Measurements from ENCODE around the gene POLRMT. TPM values are rescaled to one million over a fixed set of nuclear protein-coding genes. Genes with fewer than 3 reads are reported as not detected.
"Not testable (repeated sequence)": the region's sequence is repeated elsewhere in the genome, so short reads cannot be mapped to it uniquely, and the experiment has no call there.

The POLRMT gene
- total RNA-seq, 1 donor from 2014 or later, result 90.1 TPM

DNA sequence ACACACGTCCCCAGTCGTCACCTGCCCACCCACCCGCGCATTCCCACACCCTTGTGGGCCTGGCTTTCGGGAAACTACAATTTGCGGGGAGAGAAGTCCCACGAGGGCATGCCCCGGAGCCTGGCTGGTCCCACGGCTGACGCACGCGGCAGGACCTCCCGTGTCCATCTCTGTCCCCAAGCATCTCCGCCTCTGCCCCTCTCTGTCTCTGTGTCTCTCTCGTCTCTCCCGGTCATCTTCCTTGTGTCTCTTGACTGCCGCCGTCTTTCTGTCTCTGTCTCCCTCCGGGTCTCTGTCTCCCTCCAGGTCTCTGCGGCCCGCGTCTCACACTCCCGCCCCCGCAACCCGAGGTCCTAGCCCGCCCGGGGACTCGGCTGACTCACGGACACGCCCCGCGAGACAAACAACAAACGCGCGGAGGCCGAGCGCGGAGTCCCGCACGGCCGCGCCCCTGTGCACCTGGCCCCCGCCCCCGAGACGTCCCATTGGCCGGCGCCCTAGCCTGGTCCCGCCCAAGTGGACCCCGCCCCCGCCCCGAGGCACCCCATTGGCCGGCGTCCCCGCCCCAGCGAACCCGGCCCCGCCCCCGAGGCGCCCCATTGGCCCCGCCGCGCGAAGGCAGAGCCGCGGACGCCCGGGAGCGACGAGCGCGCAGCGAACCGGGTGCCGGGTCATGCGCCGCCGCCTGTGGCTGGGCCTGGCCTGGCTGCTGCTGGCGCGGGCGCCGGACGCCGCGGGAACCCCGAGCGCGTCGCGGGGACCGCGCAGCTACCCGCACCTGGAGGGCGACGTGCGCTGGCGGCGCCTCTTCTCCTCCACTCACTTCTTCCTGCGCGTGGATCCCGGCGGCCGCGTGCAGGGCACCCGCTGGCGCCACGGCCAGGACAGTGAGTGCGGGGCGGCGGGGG is 6.2 kb upstream of the POLRMT start, which contains the start of gene FGF22:
FGF22 (plus strand) TSS at position 627 of the 908 bp plus-strand sequence; CDS start at position 674, 47 bp downstream.
- DNase-seq (ENCODE audit: low spot score), result peak; percentile 86
- H3K27me3 Mint-ChIP-seq (ENCODE audit: low read depth), result no peaks in the 10 kb centered on the region
- H3K4me3 Mint-ChIP-seq (ENCODE audit: low read depth), result peak within 1 kb of the TSS; percentile 74
- intact Hi-C loops (cut with micrococcal nuclease), result loop anchor here (10.0 kb wide), 1 partner anchor 105 kb away; the partner anchor contains the start of gene CDC34
- no peaks in the 10 kb centered on the region for H3K9me3 Mint-ChIP-seq
- H3K36me3 Mint-ChIP-seq (ENCODE audit: low read depth), result no peaks in the 10 kb centered on the region
- H3K4me1 Mint-ChIP-seq (ENCODE audit: low read depth), result peaks cover 4% of the 10 kb centered on the region
- no peak within 1 kb of the TSS for H3K27ac Mint-ChIP-seq

GRCh38 chr19:638906-639252 is 5.5 kb upstream of the POLRMT start:
- no peak overlapping the region for H3K27ac Mint-ChIP-seq
- H3K36me3 Mint-ChIP-seq (ENCODE audit: low read depth), result no peaks in the 10 kb centered on the region
- peak overlapping the region; percentile 74 for H3K4me3 Mint-ChIP-seq (ENCODE audit: low read depth)
- H3K27me3 Mint-ChIP-seq (ENCODE audit: low read depth), result no peaks in the 10 kb centered on the region
- H3K4me1 Mint-ChIP-seq (ENCODE audit: low read depth), result peaks cover 6% of the 10 kb centered on the region
- no peaks in the 10 kb centered on the region for H3K9me3 Mint-ChIP-seq
- intact Hi-C loops (cut with micrococcal nuclease), result loop anchor here (10.0 kb wide), 1 partner anchor 104 kb away; the partner anchor contains the start of gene CDC34
- DNase-seq (ENCODE audit: low spot score), result no peak

DNA sequence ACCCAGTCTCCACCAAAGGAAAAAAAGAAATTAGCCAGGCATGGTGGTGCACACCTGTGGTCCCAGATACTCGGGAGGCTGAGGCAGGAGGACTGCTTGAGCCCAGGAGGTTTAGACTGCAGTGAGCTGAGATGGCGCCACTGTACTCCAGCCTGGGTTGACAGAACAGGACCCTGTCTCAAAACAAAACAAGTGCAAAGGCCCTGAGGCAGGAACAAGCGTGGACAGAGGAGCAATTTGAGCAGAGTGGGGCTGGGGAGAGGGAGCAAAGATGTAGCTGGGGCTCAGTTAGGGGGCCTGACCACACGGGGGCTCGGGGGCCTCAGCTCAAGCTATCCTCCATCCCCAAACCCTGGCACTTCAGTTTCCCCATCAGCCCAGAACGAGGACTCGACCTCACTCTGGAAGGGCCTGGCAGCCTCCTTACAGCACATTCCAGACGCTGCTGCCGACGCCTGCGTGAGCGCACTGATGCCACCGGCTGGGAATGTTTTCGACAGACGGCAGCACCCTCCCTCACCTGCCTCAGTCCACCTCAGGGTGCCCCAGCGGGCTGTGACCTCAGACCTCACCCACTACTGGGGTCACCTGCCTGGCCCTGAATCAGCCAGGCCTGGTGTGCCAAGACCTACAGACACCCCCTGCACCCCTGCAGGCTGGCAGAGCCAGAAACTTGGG is 1.8 kb upstream of the POLRMT start:
- DNase-seq (ENCODE audit: low spot score), result no peak
- Mint-ChIP-seq H3K36me3 (ENCODE audit: low read depth) (peaks cover 22% of the 10 kb centered on the region), H3K9me3 (no peaks in the 10 kb centered on the region), H3K27ac (no peak overlapping the region), H3K4me1 (ENCODE audit: low read depth) (peaks cover 10% of the 10 kb centered on the region), H3K4me3 (ENCODE audit: low read depth) (no peak overlapping the region), H3K27me3 (ENCODE audit: low read depth) (no peaks in the 10 kb centered on the region)
- intact Hi-C loops (cut with micrococcal nuclease), result loop anchor here (5.0 to 10.0 kb wide), 2 partner anchors 100 to 442 kb away; partner anchors contain the start of gene CDC34

DNA sequence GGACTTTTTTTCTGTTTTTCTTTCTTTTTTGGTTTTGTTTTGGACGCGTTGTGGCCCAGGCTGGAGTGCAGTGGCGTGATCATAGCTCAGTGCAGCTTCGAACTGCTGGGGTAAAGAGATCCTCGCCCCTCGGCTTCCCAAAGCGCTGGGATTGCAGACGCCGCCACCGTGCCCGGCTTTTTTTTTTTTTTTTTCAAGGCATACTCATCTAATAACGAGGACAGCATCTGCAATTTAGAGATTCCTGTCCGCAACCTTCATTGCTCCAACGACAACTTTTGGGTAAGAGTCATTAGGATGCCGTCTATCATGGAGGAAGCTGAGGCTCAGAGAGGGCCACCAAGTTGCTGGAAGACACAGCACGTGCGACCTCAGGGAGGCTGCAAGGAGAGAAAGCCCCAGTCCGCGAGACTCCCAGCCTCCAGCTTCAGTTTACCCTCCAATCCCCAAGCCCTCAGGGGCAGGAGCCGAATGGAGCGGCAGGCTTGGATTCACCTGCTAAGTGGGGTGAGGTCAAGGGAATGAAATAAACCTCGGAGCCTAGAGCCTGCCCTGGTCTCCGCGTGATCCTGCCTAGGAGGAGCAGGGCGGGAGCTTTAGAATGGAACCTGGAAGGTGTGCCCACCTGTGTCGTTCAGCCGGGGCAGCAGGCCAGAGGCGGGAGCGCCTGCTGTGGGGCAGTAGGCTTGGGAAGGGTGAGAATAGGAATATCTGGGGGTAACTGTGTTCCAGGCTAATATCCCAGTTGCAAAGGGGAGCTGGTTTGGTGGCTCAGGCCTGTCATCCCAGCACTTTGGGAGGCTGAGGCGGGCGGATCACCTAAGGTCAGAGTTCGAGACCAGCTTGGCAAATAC is 676 bp upstream of the POLRMT start:
- Mint-ChIP-seq H3K36me3 (ENCODE audit: low read depth) (peaks cover 28% of the 10 kb centered on the region), H3K27me3 (ENCODE audit: low read depth) (no peaks in the 10 kb centered on the region), H3K27ac (peak overlapping the region; percentile 88), H3K4me3 (ENCODE audit: low read depth) (peak overlapping the region; percentile 97), H3K4me1 (ENCODE audit: low read depth) (peaks cover 7% of the 10 kb centered on the region), H3K9me3 (no peaks in the 10 kb centered on the region)
- intact Hi-C loops (cut with micrococcal nuclease), result loop anchor here (1.0 to 10.0 kb wide), 6 partner anchors 23 to 443 kb away; partner anchors contain the start of genes BSG, CDC34, PTBP1 and RNF126
- DNase-seq (ENCODE audit: low spot score), result no peak

DNA sequence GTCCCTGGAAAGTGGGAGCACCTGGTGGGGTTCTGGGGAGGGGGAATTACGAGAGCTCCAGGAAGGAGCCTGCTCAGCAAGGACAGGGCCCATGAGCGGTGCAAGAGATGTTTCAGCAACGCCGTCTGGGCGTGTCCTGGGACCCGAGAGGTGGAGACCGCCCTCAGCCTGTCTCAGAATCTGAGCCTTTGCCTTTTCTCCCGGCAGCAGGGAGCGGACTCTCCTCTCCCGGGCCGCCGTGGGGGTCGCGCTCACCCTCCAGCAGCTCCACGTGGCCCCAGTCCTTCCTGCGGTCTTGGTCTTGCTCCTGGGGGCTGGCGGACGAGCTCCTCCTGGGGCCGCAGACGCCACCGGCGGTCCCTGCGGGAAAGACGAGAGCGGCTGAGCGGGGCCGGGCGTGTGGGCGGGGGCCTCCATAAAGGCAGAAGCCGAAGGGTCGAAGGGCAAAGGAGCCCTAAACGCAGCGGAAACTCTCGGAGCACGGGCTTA is 714 bp downstream of the POLRMT start:
- Mint-ChIP-seq H3K36me3 (ENCODE audit: low read depth) (peaks cover 35% of the 10 kb centered on the region), H3K4me1 (ENCODE audit: low read depth) (peaks cover 10% of the 10 kb centered on the region), H3K27ac (peak overlapping the region; percentile 88), H3K27me3 (ENCODE audit: low read depth) (no peaks in the 10 kb centered on the region), H3K4me3 (ENCODE audit: low read depth) (peak overlapping the region; percentile 97), H3K9me3 (no peaks in the 10 kb centered on the region)
- peak; percentile 36 for DNase-seq (ENCODE audit: low spot score)
- intact Hi-C loops (cut with micrococcal nuclease), result loop anchor here (1.0 to 10.0 kb wide), 6 partner anchors 22 to 445 kb away; partner anchors contain the start of genes BSG, CDC34, PTBP1 and RNF126

GRCh38 chr19:629961-630714 is 3.2 kb downstream of the POLRMT start:
- no peak overlapping the region for H3K27ac Mint-ChIP-seq
- H3K4me1 Mint-ChIP-seq (ENCODE audit: low read depth), result peaks cover 10% of the 10 kb centered on the region
- H3K36me3 Mint-ChIP-seq (ENCODE audit: low read depth), result peaks cover 43% of the 10 kb centered on the region
- intact Hi-C loops (cut with micrococcal nuclease), result loop anchor here (5.0 to 10.0 kb wide), 2 partner anchors 95 to 447 kb away; partner anchors contain the start of gene CDC34
- no peak for DNase-seq (ENCODE audit: low spot score)
- H3K9me3 Mint-ChIP-seq, result no peaks in the 10 kb centered on the region
- H3K4me3 Mint-ChIP-seq (ENCODE audit: low read depth), result no peak overlapping the region
- H3K27me3 Mint-ChIP-seq (ENCODE audit: low read depth), result no peaks in the 10 kb centered on the region

DNA sequence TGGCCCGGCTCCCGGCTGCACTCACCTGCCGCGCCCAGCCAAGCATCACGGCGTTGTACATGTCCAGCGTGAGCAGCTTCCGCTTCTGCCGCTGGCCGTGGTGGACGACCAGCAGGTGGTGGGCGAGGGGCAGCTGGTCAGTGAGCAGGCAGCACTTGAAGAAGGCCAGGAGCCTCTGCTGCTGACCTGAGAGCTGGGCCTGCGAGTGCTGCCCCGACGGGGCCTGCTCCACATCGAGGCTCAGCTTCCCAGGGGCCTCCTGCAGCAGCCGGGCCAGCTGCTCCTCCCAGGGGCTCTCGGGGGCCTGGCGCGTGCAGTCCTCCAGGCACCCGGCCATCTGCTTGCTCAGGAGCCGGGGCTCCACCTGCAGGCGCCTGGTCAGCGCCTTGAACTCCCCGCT is 3.8 kb downstream of the POLRMT start:
- intact Hi-C loops (cut with micrococcal nuclease); H3K4me3 Mint-ChIP-seq (ENCODE audit: low read depth); H3K9me3 Mint-ChIP-seq; H3K4me1 Mint-ChIP-seq (ENCODE audit: low read depth); H3K27ac Mint-ChIP-seq; DNase-seq (ENCODE audit: low spot score); H3K27me3 Mint-ChIP-seq (ENCODE audit: low read depth): not testable (repeated sequence)
- peaks cover 43% of the 10 kb centered on the region for H3K36me3 Mint-ChIP-seq (ENCODE audit: low read depth)

DNA sequence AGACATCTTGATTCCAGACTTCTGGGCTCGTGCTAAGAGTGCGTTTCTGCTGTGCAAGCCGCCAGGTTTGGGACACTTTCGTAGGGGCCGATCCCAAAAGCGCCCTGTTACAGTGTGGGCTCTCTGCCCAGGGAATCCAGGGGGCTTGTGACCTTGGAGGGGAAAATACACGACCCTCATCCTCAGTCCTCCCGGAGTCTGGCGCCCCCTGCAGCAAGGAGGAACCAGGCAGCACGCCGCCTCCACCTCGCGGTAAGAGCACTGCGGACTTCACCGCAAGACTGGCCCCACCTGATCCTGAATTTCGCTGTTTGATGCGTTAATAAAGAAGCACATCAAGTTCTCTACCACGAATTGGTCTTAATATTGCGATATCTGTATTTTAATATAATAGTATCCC is 5.2 kb downstream of the POLRMT start:
- H3K4me3 Mint-ChIP-seq (ENCODE audit: low read depth), result no peak overlapping the region
- intact Hi-C loops (cut with micrococcal nuclease), result no loop called here
- DNase-seq (ENCODE audit: low spot score), result no peak
- peaks cover 4% of the 10 kb centered on the region for H3K4me1 Mint-ChIP-seq (ENCODE audit: low read depth)
- no peaks in the 10 kb centered on the region for H3K27me3 Mint-ChIP-seq (ENCODE audit: low read depth)
- no peak overlapping the region for H3K27ac Mint-ChIP-seq
- H3K9me3 Mint-ChIP-seq, result no peaks in the 10 kb centered on the region
- H3K36me3 Mint-ChIP-seq (ENCODE audit: low read depth), result peaks cover 43% of the 10 kb centered on the region

GRCh38 chr19:626566-626965 is 6.8 kb downstream of the POLRMT start:
- H3K36me3 Mint-ChIP-seq (ENCODE audit: low read depth), result peaks cover 31% of the 10 kb centered on the region
- intact Hi-C loops (cut with micrococcal nuclease); H3K4me1 Mint-ChIP-seq (ENCODE audit: low read depth); H3K4me3 Mint-ChIP-seq (ENCODE audit: low read depth); H3K27ac Mint-ChIP-seq; DNase-seq (ENCODE audit: low spot score); H3K9me3 Mint-ChIP-seq; H3K27me3 Mint-ChIP-seq (ENCODE audit: low read depth): not testable (repeated sequence)

DNA sequence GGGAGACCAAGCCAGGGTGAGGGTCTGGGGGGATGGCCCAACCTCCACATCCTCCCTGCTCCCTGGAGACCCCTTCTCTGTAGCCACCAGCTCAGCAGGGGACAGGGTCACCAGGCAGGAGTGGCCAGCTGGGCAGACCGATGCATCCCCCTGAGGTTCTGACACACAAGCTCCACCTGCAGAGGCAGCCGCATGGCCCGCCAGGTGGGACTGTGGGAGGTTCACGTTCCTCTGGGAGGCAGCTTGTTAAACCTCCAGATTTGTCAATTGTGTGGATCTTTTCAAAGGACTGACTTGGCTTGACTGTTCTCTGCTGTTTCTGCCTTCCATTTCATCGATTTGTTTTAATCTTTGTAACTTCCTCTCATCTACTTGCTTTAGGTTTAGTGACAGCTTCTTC is 8.1 kb downstream of the POLRMT start:
- Mint-ChIP-seq H3K4me3 (ENCODE audit: low read depth) (no peak overlapping the region), H3K27ac (no peak overlapping the region), H3K27me3 (ENCODE audit: low read depth) (no peaks in the 10 kb centered on the region), H3K36me3 (ENCODE audit: low read depth) (peaks cover 22% of the 10 kb centered on the region), H3K4me1 (ENCODE audit: low read depth) (peaks cover 4% of the 10 kb centered on the region), H3K9me3 (no peaks in the 10 kb centered on the region)
- intact Hi-C loops (cut with micrococcal nuclease), result no loop called here
- DNase-seq (ENCODE audit: low spot score), result no peak

DNA sequence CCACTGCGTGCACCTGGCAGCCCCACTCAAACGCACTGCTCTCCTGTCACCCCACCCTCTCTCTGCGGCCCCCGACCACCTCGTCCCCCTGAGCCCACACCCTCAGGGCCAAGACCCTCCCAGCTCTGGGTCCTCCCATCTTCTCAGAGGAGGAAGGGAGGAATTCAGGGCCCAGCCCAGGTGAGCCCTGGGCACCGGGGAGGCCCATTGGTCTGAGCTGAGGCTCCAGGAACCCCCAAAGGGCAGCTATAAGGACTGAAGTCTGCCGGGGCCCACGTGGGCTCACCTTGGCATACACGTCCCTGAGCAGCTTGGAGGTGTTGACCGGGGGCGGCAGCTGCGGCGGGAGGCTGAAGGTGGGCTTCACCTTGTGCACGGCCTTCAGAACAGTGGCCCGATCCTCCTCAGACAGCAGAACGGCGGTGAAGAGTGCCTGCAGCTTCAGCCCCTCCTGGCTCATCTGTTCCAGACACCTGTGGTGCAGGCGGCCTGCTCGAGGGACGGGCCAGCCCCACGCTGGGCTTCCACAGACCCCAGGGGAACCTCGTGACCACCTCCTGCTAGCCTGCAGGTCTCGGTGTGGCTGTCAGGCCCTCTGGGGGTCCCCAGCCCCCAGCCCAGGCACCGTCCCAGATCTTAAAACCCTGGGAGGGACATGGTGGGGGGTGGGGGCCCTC is 8.8 kb downstream of the POLRMT start:
- Mint-ChIP-seq H3K36me3 (ENCODE audit: low read depth) (peaks cover 22% of the 10 kb centered on the region), H3K4me3 (ENCODE audit: low read depth) (no peak overlapping the region), H3K27ac (no peak overlapping the region), H3K27me3 (ENCODE audit: low read depth) (no peaks in the 10 kb centered on the region), H3K4me1 (ENCODE audit: low read depth) (peaks cover 4% of the 10 kb centered on the region), H3K9me3 (no peaks in the 10 kb centered on the region)
- no peak for DNase-seq (ENCODE audit: low spot score)
- intact Hi-C loops (cut with micrococcal nuclease), result no loop called here

All from activated T-helper 2 cell treated with anti-CD3 and anti-CD28 coated beads, Interferon-gamma antibody, Interleukin-2, Interleukin-4, amounts not matched to agents 10 μg/mL and 5 μg/mL and 100 μg/mL, durations not matched to agents 14 hours and 24 hours and 36 hours (primary cell).